H7 (cell line): ENCODE data around the gene KCNA5. TPM values are rescaled to one million over a fixed set of nuclear protein-coding genes. Genes with fewer than 3 reads are reported as not detected.

Experiments used
- DNase-seq: peaks from one replicate; pipeline ENCODE4 v3.0.0; 2012
- H3K27me3 ChIP-seq: 2 replicates; pipeline ENCODE4 v1.6.0; 2011; ENCODE audit warnings: mild to moderate bottlenecking, low read length; ENCODE audit not compliant: control insufficient read depth, insufficient read depth
- H3K36me3 ChIP-seq: replicated peaks from 2 replicates; pipeline ENCODE4 v1.5.1; 2011; ENCODE audit warnings: low read length; ENCODE audit not compliant: control insufficient read depth, insufficient read depth
- H3K4me3 ChIP-seq: 2 replicates; pipeline ENCODE4 v1.5.1; 2011; ENCODE audit warnings: low read depth, mild to moderate bottlenecking, control low read depth, low read length, moderate library complexity; ENCODE audit not compliant: insufficient read depth
- total RNA-seq: library from RNA; depleted of rRNA; stranded (reverse); fragments of >200 nt; shearing (Covaris generic); gene quantifications from 2 replicates; pipeline ENCODE4 v1.2.3, GENCODE V29; 2014

The KCNA5 gene
- total RNA-seq, 1 experiment from 2014 or later = 1.7 TPM

DNA sequence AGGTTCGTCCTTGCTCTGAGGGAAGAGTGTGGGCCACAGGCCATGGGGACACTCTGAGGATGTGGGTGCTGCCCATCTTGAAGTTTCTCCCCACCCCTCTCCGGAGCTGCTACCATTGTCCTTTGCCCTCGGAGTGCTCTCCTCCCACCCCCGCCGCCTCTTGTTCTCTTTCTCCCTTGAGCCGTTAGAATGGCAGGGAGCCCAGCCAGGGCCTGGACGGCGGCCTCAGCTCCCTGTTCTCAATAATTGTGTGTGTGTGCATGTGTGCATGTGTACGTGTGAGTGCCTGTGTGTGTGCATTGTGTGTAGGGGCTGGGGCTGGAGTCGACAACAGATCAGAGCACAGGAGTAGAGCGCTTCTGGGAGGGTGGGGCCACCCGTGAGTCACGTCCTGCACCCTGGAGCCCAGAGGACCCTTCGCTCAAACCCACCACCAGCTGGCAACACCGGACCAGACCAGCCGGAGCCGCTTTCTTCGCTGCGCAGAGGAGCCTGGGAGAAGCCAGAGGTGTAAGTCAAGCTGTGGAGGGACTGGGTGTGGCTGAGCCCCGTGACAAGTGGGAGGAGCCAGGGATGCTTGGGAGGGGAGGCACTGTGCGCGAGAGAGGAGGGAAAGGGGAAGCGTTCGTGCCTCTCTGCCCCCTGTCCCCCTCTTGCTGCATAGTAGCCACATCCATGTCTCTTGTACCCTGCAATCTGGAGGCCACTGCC is 25.9 kb upstream of the KCNA5 start:
- Histone ChIP-seq H3K36me3 (no peaks in the 10 kb centered on the region), H3K4me3 (peak overlapping the region; percentile 4; the same call in 1 of the 2 replicates), H3K27me3 (peaks cover 1% of the 10 kb centered on the region; the same call in 1 of the 2 replicates)
- DNase-seq = peak; percentile 39

- no peak for DNase-seq
- Histone ChIP-seq H3K27me3 (peaks cover 1% of the 10 kb centered on the region; the same call in 1 of the 2 replicates), H3K4me3 (no peak overlapping the region), H3K36me3 (no peaks in the 10 kb centered on the region)
Observed at GRCh38 chr12:5018677-5019076, 25.0 kb upstream of the KCNA5 start.

GRCh38 chr12:5022025-5022424 is 21.7 kb upstream of the KCNA5 start:
- Histone ChIP-seq H3K27me3 (peaks cover 1% of the 10 kb centered on the region; the same call in 1 of the 2 replicates), H3K36me3 (no peaks in the 10 kb centered on the region), H3K4me3 (no peak overlapping the region)
- DNase-seq = no peak

DNA sequence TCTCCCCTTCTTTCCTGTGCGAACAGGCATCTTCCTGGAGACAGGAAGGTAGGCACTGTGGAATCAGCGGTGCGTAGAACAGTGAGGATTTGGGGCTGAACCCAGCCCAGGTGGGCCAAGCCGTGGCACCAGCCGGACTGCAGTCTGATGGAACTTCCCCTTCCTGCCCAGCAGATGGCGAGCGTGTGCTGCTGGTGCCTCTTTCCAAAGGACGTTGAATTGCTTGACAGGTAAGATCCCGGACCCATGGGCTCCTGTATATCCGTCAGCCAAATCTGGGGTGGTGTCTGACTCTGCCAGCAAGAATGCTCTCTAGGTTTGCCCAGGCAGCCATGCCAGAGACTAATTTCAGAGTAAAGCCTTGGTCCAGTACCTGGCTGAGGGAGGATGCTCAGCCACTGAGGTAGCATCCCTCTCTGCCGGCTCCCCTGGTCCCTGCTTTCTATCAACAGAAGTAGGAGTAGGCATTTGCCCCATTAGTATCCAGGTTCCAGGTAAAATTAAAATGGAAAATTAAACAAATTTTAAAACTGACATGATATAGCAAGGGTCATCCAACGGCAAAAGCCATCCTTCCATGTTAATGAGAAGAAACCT is 21.1 kb upstream of the KCNA5 start:
- peaks cover 1% of the 10 kb centered on the region; the same call in 1 of the 2 replicates for H3K27me3 ChIP-seq
- peak; percentile 89 for DNase-seq
- H3K36me3 ChIP-seq = no peaks in the 10 kb centered on the region
- no peak overlapping the region for H3K4me3 ChIP-seq

GRCh38 chr12:5023842-5024241 is 19.8 kb upstream of the KCNA5 start:
- Histone ChIP-seq H3K27me3 (peaks cover 1% of the 10 kb centered on the region; the same call in 1 of the 2 replicates), H3K4me3 (no peak overlapping the region), H3K36me3 (no peaks in the 10 kb centered on the region)
- DNase-seq = no peak

DNA sequence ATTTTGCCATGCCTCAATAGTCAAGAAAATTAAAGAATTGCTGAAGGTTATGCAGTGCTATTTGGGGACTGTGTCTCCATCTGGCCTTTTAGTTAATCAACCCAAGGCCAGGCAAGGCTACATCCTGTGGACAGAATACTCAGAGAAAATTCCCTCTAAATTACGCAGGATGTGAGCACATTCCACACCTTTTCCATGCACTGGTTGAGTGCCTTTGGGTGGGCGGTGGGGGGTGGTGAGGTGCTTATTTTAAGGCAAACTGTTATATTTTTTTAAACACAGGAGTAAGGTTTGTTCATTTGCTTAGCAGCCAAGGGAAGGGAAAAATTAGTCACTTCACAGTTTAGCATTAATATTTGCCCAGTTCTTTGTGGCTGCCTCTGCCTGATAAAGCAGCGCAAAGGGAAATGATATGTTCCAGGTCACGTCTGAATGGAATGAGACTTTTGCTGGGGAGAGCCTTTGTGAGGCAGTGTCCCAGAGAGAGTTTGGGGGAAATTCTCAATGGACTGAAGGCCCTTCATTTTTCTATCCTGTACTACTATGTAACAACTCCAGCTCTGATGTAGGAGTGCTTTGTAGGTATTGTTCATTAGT is 17.2 kb upstream of the KCNA5 start:
- Histone ChIP-seq H3K36me3 (no peaks in the 10 kb centered on the region), H3K4me3 (no peak overlapping the region), H3K27me3 (peaks cover 1% of the 10 kb centered on the region; the same call in 1 of the 2 replicates)
- no peak for DNase-seq

DNA sequence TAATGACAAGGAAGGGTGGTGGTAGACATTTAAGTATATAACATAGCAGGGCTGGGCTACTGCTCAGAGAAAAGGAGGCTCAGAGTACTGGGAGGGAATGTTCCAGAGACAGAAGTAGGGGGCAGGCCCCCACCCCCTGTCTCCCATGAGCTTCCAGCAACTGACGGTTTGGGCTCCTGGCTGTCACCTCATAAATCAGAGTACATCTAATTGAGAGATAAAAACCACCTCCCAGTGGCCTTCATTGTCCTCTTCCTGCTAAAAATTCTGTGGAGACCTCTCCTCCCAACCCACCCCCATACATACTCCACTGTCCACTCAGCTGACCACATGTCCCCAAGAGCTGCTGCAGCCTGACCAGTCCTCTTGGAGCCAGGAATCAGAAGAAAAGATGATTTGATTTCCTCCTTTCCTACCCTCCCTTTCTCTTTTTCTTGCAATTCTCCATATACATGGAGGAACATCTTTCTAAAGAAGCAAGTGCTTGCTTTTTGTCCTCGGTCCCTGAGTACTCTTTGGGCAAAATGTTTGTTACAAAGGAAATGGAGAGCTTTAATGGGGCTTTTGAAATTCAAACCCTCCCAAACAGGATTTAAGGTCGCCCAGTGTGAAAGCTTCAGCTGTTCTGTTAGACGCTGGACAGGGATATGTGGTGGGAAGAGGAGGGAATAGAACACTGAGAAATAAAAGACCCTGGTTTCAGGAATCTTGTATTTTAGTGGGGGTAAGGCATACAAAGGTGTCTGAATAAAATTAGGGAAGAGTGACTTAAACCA is 16.4 kb upstream of the KCNA5 start:
- H3K27me3 ChIP-seq = peaks cover 1% of the 10 kb centered on the region; the same call in 1 of the 2 replicates
- H3K4me3 ChIP-seq = no peak overlapping the region
- no peak for DNase-seq
- H3K36me3 ChIP-seq = no peaks in the 10 kb centered on the region

DNA sequence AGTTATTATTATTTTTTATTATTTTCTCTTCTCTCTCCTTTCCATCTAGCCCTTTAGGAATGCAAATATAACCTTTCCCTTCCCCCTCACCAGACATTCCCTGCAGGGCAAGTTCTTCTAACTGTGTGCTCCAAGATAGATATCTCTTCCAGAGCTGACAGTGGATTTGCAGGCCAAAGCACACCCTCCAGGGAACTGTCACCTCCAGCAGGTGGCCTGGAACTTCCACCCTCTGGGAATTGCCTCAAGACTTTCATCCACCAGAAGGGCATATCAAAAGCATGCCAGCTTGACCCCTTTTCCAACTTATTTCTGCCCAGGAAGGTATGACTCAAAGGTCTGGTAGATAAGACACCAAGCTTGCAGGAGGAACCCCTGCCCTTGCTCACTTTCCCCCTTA is 13.6 kb upstream of the KCNA5 start:
- DNase-seq = no peak
- Histone ChIP-seq H3K27me3 (no peaks in the 10 kb centered on the region; the same call in 1 of the 2 replicates), H3K36me3 (no peaks in the 10 kb centered on the region), H3K4me3 (no peak overlapping the region)

DNA sequence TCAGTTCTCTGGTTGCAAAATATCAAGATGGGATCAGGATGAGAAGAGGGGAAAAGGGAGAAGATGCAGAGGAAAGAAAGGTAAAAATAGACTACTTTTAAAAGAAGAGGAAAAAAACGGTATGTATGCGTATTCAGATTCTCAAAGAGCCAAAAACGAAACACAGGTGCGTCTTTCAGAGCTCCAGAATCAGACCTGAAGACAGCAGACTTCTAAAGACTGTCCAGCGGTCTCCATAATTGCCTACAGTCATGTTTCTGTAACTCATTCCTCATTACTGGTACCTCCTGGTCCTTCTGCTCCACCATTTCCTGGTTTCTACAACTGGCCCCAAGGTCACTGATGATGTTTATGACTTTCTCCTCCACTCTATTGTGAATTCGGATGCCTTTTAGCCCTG is 12.4 kb upstream of the KCNA5 start:
- no peak overlapping the region for H3K4me3 ChIP-seq
- H3K27me3 ChIP-seq = no peaks in the 10 kb centered on the region
- no peak for DNase-seq
- no peaks in the 10 kb centered on the region for H3K36me3 ChIP-seq

GRCh38 chr12:5031958-5032357 is 11.7 kb upstream of the KCNA5 start:
- no peaks in the 10 kb centered on the region for H3K36me3 ChIP-seq
- DNase-seq = no peak
- H3K27me3 ChIP-seq = no peaks in the 10 kb centered on the region
- H3K4me3 ChIP-seq = no peak overlapping the region

- no peak overlapping the region for H3K4me3 ChIP-seq
- no peaks in the 10 kb centered on the region for H3K36me3 ChIP-seq
- no peaks in the 10 kb centered on the region for H3K27me3 ChIP-seq
- no peak for DNase-seq
Observed at GRCh38 chr12:5032821-5033220, 10.9 kb upstream of the KCNA5 start.

- Histone ChIP-seq H3K4me3 (no peak overlapping the region), H3K27me3 (no peaks in the 10 kb centered on the region), H3K36me3 (no peaks in the 10 kb centered on the region)
- no peak for DNase-seq
Observed at GRCh38 chr12:5033883-5034282, 9.8 kb upstream of the KCNA5 start.

DNA sequence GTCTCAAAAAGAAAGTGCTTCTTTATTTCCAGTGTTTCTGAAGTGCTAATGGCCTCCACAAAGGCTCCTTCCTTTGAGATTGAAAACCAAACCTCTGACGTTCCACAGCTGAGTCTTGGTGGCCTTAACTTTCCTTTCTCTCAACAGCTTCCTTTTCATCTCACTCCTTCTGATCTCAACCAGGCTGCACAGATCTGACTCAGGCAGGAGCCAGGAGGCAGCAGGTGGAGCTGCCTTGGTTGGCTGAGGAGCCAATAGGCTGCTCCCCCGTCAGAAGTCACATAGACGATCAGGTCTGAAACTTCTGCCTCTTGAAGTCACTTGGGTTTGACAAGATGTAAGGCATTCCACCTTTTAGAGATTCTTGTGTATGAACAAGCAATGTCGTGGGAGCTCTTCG is 9.1 kb upstream of the KCNA5 start:
- Histone ChIP-seq H3K27me3 (no peaks in the 10 kb centered on the region), H3K36me3 (no peaks in the 10 kb centered on the region), H3K4me3 (no peak overlapping the region)
- DNase-seq = no peak

GRCh38 chr12:5035618-5036017 is 8.1 kb upstream of the KCNA5 start:
- Histone ChIP-seq H3K36me3 (no peaks in the 10 kb centered on the region), H3K27me3 (no peaks in the 10 kb centered on the region), H3K4me3 (no peak overlapping the region)
- DNase-seq = no peak
